ENCODE data around the gene ATP1B3.

GRCh38 chr3:141828890-141829289, 47.6 kb upstream of the ATP1B3 start:
- no peak for TF ChIP-seq CTCF (IDR thresholded peaks at IDR 0.05; ENCODE audit: insufficient read depth, low read depth, low read length)
- TF ChIP-seq EZH2 (IDR thresholded peaks at IDR 0.05; ENCODE audit: insufficient read depth, low read length): no peak
